ENCODE data around the gene TUBAL3.

Gene TUBAL3

GRCh38 chr10:5404208-5405041, at the start of gene TUBAL3:
Gene TUBAL3, minus strand, starts transcription at chr10:5404828. Its CDS starts 36 bp downstream, at chr10:5404792.
- TF ChIP-seq CTCF (IDR thresholded peaks at IDR 0.05; ENCODE audit: borderline replicate concordance, insufficient read depth, low read depth, low read length), result no peak
- no peak within 1 kb of the TSS for H3K4me3 ChIP-seq (ENCODE audit: low read depth, low read length)

- TF ChIP-seq CTCF (IDR thresholded peaks at IDR 0.05; ENCODE audit: borderline replicate concordance, insufficient read depth, low read depth, low read length), result no peak
- no peak overlapping the region for H3K4me3 ChIP-seq (ENCODE audit: low read depth, low read length)
These were observed 49.3 kb upstream of the TUBAL3 start for GRCh38 chr10:5453749-5454489.

- TF ChIP-seq CTCF (IDR thresholded peaks at IDR 0.05; ENCODE audit: borderline replicate concordance, insufficient read depth, low read depth, low read length), result no peak
- no peak overlapping the region for H3K4me3 ChIP-seq (ENCODE audit: low read depth, low read length)
These were observed 46.2 kb upstream of the TUBAL3 start for GRCh38 chr10:5450605-5451384.

GRCh38 chr10:5449823-5450222, 45.2 kb upstream of the TUBAL3 start:
- TF ChIP-seq CTCF (IDR thresholded peaks at IDR 0.05; ENCODE audit: borderline replicate concordance, insufficient read depth, low read depth, low read length), result no peak
- H3K4me3 ChIP-seq (ENCODE audit: low read depth, low read length), result no peak overlapping the region

GRCh38 chr10:5449227-5449626, 44.6 kb upstream of the TUBAL3 start:
- H3K4me3 ChIP-seq (ENCODE audit: low read depth, low read length), result no peak overlapping the region
- TF ChIP-seq CTCF (IDR thresholded peaks at IDR 0.05; ENCODE audit: borderline replicate concordance, insufficient read depth, low read depth, low read length), result no peak

- no peak overlapping the region for H3K4me3 ChIP-seq (ENCODE audit: low read depth, low read length)
- TF ChIP-seq CTCF (IDR thresholded peaks at IDR 0.05; ENCODE audit: borderline replicate concordance, insufficient read depth, low read depth, low read length), result no peak
These were observed 43.8 kb upstream of the TUBAL3 start for GRCh38 chr10:5448333-5449001.
